Liver (tissue), 9 donors: ENCODE measurements around the gene OMG. TPM values are rescaled to one million over a fixed set of nuclear protein-coding genes. Genes with fewer than 3 reads are reported as not detected.

ENCODE experiments used
- DNase-seq: peaks from one replicate; pipeline ENCODE4 v3.0.0-alpha.2; 2017; ENCODE audit warnings: low spot score
- H3K27ac ChIP-seq, 2 donors: one replicate each; pipeline ENCODE4 v1.7.0; 2013; ENCODE audit warnings: inconsistent platforms in 2 of 2, low read length in 2 of 2, control low read depth in 1 of 2, low read depth in 1 of 2, mild to moderate bottlenecking in 1 of 2
- H3K27me3 ChIP-seq, 4 donors: one replicate each; pipeline versions ENCODE4 v1.6.1 to v1.7.0; 2013; ENCODE audit warnings: low read length in 3 of 4, inconsistent platforms in 1 of 4, mild to moderate bottlenecking in 1 of 4, moderate library complexity in 1 of 4; ENCODE audit not compliant: control insufficient read depth in 4 of 4, insufficient read depth in 4 of 4
- H3K36me3 ChIP-seq, 4 donors: one replicate each; pipeline versions ENCODE4 v1.6.1 to v1.7.0; 2013; ENCODE audit warnings: low read length in 3 of 4, mild to moderate bottlenecking in 3 of 4, low read depth in 1 of 4, moderate library complexity in 1 of 4; ENCODE audit not compliant: control insufficient read depth in 4 of 4, insufficient read depth in 3 of 4
- H3K4me1 ChIP-seq, 4 donors: one replicate each; pipeline versions ENCODE4 v1.6.1 to v1.7.0; 2013; ENCODE audit warnings: low read length in 3 of 4, mild to moderate bottlenecking in 3 of 4, moderate library complexity in 1 of 4; ENCODE audit not compliant: control insufficient read depth in 4 of 4, insufficient read depth in 4 of 4
- H3K4me3 ChIP-seq, 3 donors: one replicate each; pipeline versions ENCODE4 v1.6.1 to v1.7.0; 2013; ENCODE audit warnings: low read length in 3 of 3, control low read depth in 1 of 3, low read depth in 1 of 3, mild to moderate bottlenecking in 1 of 3
- H3K9ac ChIP-seq, 2 donors: one replicate each; pipeline ENCODE4 v1.7.0; 2013; ENCODE audit warnings: low read length in 2 of 2, mild to moderate bottlenecking in 2 of 2, moderate library complexity in 2 of 2, control low read depth in 1 of 2, low read depth in 1 of 2
- H3K9me3 ChIP-seq, 4 donors: one replicate each; pipeline versions ENCODE4 v1.6.1 to v1.7.0; 2013; ENCODE audit warnings: low read length in 3 of 4; ENCODE audit not compliant: control insufficient read depth in 4 of 4
- EGR1 ChIP-seq, 2 donors: IDR thresholded peaks; 2 replicates each; pipeline ENCODE4 v1.6.1; 2016 to 2018; ENCODE audit warnings: antibody characterized with exemption in 2 of 2, low read depth in 2 of 2
- FOXA1 ChIP-seq: IDR thresholded peaks from 2 replicates; pipeline ENCODE4 v1.6.1; 2016; ENCODE audit warnings: antibody characterized with exemption
- FOXA2 ChIP-seq: IDR thresholded peaks from 2 replicates; pipeline ENCODE4 v1.6.1; 2016; ENCODE audit warnings: antibody characterized with exemption
- GABPA ChIP-seq, 2 donors: IDR thresholded peaks in 1 of 2; conservative IDR thresholded peaks in 1 of 2; 2 replicates each; pipeline ENCODE4 v1.6.1; 2016; ENCODE audit warnings: antibody characterized with exemption in 2 of 2, mild to moderate bottlenecking in 1 of 2, moderate library complexity in 1 of 2
- HNF4A ChIP-seq, 2 donors: conservative IDR thresholded peaks; 2 replicates each; pipeline ENCODE4 v1.6.1; 2016; ENCODE audit warnings: antibody characterized with exemption in 2 of 2, mild to moderate bottlenecking in 2 of 2
- HNF4G ChIP-seq: IDR thresholded peaks from 2 replicates; pipeline ENCODE4 v1.6.1; 2016; ENCODE audit warnings: antibody characterized with exemption
- JUND ChIP-seq, 2 donors: IDR thresholded peaks; 2 replicates each; pipeline ENCODE4 v1.6.1; 2016; ENCODE audit warnings: antibody characterized with exemption in 2 of 2
- NR2F2 ChIP-seq: IDR thresholded peaks from 2 replicates; pipeline ENCODE4 v1.6.1; 2016; ENCODE audit warnings: antibody characterized with exemption
- RAD21 ChIP-seq, 2 donors: IDR thresholded peaks; 2 replicates each; pipeline ENCODE4 v1.6.1; 2016; ENCODE audit warnings: antibody characterized with exemption in 2 of 2, mild to moderate bottlenecking in 2 of 2
- RXRA ChIP-seq, 2 donors: IDR thresholded peaks; 2 replicates each; pipeline ENCODE4 v1.6.1; 2017 to 2018; ENCODE audit warnings: antibody characterized with exemption in 2 of 2, mild to moderate bottlenecking in 1 of 2
- SP1 ChIP-seq: IDR thresholded peaks from 2 replicates; pipeline ENCODE4 v1.6.1; 2018; ENCODE audit warnings: antibody characterized with exemption, mild to moderate bottlenecking
- TAF1 ChIP-seq: conservative IDR thresholded peaks from 2 replicates; pipeline ENCODE4 v1.6.1; 2016; ENCODE audit warnings: antibody characterized with exemption, mild to moderate bottlenecking
- YY1 ChIP-seq: IDR thresholded peaks from 2 replicates; pipeline ENCODE4 v1.6.1; 2016; ENCODE audit warnings: antibody characterized with exemption, mild to moderate bottlenecking
- WGBS: extraction: QIAGEN DNeasy Blood & Tissue Kit; methylation state at CpG from one replicate; pipeline ENCODE4 v1.1.7; 2013; 5-methylcytosine and 5-hydroxymethylcytosine counted together
- polyA plus RNA-seq, 2 donors: library from polyadenylated mRNA; stranded (reverse) in 1 of 2; unstranded in 1 of 2; fragments of 200-250 nt in 1 of 2; fragments of >200 nt in 1 of 2; fragmentation: Nextera tagmentation in 1 of 2; extraction: Ambion mirVana in 1 of 2; gene quantifications; one replicate each; pipeline versions ENCODE4 v1.2.1 to v1.2.3, GENCODE V29; 2013 to 2015
- total RNA-seq, 2 donors: library from RNA; depleted of rRNA; stranded (reverse); fragments of >200 nt; gene quantifications; one replicate each; pipeline ENCODE4 v1.2.3, GENCODE V29; 2014
- TF ChIP-seq, protein P1 (sequence below): IDR thresholded peaks from 2 replicates; pipeline ENCODE4 v1.6.1; 2016; ENCODE audit warnings: antibody characterized with exemption
- TF ChIP-seq, protein P2 (sequence below): fragments of 150-350 bp; IDR thresholded peaks from 2 replicates; pipeline ENCODE4 v1.5.1; 2017; ENCODE audit warnings: improper control_type of control experiment, low read depth, low read length; ENCODE audit not compliant: missing input control
- TF ChIP-seq, protein P3 (sequence below): IDR thresholded peaks from 2 replicates; pipeline ENCODE4 v1.6.1; 2016; ENCODE audit warnings: antibody characterized with exemption
- TF ChIP-seq, protein P4 (sequence below): IDR thresholded peaks from 2 replicates; pipeline ENCODE4 v1.6.1; 2016; ENCODE audit warnings: antibody characterized with exemption, mild to moderate bottlenecking
- TF ChIP-seq, protein P5 (sequence below): IDR thresholded peaks from 2 replicates; pipeline ENCODE4 v1.6.1; 2016; ENCODE audit warnings: antibody characterized with exemption
- donor health status: healthy.
- donor health status: healthy.
- donor health status: healthy.
- donor health status: healthy.
- donor health status: healthy.

The OMG gene
- total and polyA plus RNA-seq, 4 donors, result 0.05 to 2.1 (median 0.19) TPM

DNA sequence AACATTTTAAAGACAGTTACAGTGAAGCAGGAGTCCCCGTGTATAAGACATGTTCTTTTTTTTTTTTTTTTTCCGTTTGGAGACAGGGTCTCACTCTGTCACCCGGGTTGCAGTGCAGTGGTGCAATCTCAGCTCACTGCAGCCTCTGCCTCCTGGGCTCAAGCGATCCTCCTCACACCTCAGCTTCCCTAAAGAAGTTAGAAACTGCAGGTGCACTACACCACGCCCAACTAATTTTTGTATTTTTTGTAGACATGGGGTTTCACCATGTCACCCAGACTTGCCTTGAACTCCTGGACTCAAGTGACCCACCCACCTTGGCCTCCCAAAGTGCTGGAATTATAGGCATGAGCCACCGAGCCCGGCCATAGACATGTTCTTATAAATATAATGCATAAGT is 13.8 kb upstream of the OMG start (continued):
- no peak for TF ChIP-seq FOXA2

DNA sequence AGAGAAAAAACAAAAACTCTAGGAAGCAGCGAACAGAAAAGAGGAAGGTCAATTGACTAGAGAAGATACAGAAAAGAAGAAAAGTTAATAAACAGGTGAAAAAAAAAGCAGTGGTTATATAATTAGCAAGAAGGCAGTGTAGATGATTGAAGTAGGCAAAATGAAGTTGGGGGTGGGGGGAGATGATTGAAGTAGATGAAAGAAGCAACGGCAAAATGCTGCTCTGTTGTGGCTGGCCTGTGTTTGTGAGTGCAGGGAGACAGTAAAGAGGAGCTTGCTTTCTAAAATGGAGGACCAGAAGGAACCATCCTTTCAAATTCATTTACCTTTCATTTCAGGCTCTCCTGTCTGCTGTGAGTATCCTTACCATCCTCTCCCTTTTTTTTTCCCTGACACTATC is 13.2 kb upstream of the OMG start:
- WGBS, result 45% methylated on average over 2 of the region's 2 CpGs
- TF ChIP-seq GABPA (IDR thresholded peaks at IDR 0.05 in 1 of 2, conservative IDR thresholded peaks at IDR 0.05 in 1 of 2) (no peak), SP1 (no peak), JUND (IDR thresholded peaks at IDR 0.05) (no peak), FOXA1 (no peak), FOXA2 (no peak), HNF4G (no peak), RXRA (IDR thresholded peaks at IDR 0.05) (no peak), YY1 (no peak), HNF4A (conservative IDR thresholded peaks at IDR 0.05) (no peak), EGR1 (IDR thresholded peaks at IDR 0.05; ENCODE audit: low read depth in 2 of 2) (no peak), NR2F2 (no peak), RAD21 (IDR thresholded peaks at IDR 0.05) (no peak), TAF1 (no peak)
- TF ChIP-seq, protein P1, sequence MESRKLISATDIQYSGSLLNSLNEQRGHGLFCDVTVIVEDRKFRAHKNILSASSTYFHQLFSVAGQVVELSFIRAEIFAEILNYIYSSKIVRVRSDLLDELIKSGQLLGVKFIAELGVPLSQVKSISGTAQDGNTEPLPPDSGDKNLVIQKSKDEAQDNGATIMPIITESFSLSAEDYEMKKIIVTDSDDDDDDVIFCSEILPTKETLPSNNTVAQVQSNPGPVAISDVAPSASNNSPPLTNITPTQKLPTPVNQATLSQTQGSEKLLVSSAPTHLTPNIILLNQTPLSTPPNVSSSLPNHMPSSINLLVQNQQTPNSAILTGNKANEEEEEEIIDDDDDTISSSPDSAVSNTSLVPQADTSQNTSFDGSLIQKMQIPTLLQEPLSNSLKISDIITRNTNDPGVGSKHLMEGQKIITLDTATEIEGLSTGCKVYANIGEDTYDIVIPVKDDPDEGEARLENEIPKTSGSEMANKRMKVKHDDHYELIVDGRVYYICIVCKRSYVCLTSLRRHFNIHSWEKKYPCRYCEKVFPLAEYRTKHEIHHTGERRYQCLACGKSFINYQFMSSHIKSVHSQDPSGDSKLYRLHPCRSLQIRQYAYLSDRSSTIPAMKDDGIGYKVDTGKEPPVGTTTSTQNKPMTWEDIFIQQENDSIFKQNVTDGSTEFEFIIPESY, result no peak
- TF ChIP-seq, protein P2, sequence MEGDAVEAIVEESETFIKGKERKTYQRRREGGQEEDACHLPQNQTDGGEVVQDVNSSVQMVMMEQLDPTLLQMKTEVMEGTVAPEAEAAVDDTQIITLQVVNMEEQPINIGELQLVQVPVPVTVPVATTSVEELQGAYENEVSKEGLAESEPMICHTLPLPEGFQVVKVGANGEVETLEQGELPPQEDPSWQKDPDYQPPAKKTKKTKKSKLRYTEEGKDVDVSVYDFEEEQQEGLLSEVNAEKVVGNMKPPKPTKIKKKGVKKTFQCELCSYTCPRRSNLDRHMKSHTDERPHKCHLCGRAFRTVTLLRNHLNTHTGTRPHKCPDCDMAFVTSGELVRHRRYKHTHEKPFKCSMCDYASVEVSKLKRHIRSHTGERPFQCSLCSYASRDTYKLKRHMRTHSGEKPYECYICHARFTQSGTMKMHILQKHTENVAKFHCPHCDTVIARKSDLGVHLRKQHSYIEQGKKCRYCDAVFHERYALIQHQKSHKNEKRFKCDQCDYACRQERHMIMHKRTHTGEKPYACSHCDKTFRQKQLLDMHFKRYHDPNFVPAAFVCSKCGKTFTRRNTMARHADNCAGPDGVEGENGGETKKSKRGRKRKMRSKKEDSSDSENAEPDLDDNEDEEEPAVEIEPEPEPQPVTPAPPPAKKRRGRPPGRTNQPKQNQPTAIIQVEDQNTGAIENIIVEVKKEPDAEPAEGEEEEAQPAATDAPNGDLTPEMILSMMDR, result no peak
- TF ChIP-seq, protein P3, sequence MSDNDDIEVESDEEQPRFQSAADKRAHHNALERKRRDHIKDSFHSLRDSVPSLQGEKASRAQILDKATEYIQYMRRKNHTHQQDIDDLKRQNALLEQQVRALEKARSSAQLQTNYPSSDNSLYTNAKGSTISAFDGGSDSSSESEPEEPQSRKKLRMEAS, result no peak
- TF ChIP-seq, protein P4, sequence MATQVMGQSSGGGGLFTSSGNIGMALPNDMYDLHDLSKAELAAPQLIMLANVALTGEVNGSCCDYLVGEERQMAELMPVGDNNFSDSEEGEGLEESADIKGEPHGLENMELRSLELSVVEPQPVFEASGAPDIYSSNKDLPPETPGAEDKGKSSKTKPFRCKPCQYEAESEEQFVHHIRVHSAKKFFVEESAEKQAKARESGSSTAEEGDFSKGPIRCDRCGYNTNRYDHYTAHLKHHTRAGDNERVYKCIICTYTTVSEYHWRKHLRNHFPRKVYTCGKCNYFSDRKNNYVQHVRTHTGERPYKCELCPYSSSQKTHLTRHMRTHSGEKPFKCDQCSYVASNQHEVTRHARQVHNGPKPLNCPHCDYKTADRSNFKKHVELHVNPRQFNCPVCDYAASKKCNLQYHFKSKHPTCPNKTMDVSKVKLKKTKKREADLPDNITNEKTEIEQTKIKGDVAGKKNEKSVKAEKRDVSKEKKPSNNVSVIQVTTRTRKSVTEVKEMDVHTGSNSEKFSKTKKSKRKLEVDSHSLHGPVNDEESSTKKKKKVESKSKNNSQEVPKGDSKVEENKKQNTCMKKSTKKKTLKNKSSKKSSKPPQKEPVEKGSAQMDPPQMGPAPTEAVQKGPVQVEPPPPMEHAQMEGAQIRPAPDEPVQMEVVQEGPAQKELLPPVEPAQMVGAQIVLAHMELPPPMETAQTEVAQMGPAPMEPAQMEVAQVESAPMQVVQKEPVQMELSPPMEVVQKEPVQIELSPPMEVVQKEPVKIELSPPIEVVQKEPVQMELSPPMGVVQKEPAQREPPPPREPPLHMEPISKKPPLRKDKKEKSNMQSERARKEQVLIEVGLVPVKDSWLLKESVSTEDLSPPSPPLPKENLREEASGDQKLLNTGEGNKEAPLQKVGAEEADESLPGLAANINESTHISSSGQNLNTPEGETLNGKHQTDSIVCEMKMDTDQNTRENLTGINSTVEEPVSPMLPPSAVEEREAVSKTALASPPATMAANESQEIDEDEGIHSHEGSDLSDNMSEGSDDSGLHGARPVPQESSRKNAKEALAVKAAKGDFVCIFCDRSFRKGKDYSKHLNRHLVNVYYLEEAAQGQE, result no peak
- TF ChIP-seq, protein P5, sequence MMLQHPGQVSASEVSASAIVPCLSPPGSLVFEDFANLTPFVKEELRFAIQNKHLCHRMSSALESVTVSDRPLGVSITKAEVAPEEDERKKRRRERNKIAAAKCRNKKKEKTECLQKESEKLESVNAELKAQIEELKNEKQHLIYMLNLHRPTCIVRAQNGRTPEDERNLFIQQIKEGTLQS, result no peak
- Histone ChIP-seq H3K36me3 (no peaks in the 10 kb centered on the region), H3K4me1 (no peaks in the 10 kb centered on the region), H3K27ac (peak overlapping the region in 1 of 2 donors; percentile 11), H3K27me3 (no peaks in the 10 kb centered on the region), H3K4me3 (no peak overlapping the region), H3K9me3 (no peaks in the 10 kb centered on the region), H3K9ac (peak overlapping the region in 1 of 2 donors; percentile 52)
- no peak for DNase-seq
